ENCODE data around the gene FIGN.

DNA sequence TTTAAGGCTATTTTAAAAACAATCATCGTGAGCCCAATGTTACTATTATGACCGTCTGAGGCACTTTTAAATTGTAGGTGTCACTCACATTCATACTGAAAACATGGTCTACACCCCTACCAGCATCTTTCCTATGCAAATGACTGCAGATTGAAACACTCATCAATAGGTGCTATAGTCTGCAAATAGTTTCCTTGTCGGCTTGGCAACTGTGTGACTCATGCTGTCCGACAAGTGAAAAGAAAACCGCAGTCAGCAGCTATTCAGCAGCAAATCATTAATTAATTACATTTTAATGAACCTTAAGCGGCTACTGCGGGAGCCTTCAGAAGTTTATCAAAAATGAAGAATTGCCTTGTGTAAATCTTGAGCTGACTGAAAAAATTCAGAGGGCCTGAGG is 134.4 kb downstream of the FIGN start:
- TF ChIP-seq, protein P1, sequence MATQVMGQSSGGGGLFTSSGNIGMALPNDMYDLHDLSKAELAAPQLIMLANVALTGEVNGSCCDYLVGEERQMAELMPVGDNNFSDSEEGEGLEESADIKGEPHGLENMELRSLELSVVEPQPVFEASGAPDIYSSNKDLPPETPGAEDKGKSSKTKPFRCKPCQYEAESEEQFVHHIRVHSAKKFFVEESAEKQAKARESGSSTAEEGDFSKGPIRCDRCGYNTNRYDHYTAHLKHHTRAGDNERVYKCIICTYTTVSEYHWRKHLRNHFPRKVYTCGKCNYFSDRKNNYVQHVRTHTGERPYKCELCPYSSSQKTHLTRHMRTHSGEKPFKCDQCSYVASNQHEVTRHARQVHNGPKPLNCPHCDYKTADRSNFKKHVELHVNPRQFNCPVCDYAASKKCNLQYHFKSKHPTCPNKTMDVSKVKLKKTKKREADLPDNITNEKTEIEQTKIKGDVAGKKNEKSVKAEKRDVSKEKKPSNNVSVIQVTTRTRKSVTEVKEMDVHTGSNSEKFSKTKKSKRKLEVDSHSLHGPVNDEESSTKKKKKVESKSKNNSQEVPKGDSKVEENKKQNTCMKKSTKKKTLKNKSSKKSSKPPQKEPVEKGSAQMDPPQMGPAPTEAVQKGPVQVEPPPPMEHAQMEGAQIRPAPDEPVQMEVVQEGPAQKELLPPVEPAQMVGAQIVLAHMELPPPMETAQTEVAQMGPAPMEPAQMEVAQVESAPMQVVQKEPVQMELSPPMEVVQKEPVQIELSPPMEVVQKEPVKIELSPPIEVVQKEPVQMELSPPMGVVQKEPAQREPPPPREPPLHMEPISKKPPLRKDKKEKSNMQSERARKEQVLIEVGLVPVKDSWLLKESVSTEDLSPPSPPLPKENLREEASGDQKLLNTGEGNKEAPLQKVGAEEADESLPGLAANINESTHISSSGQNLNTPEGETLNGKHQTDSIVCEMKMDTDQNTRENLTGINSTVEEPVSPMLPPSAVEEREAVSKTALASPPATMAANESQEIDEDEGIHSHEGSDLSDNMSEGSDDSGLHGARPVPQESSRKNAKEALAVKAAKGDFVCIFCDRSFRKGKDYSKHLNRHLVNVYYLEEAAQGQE (IDR thresholded peaks at IDR 0.05; ENCODE audit: insufficient read depth in 1 of 2, low read depth in 2 of 2, low read length in 2 of 2): no peak
- TF ChIP-seq POLR2AphosphoS5 (IDR thresholded peaks at IDR 0.05; ENCODE audit: low read depth, low read length) (no peak), SIN3A (IDR thresholded peaks at IDR 0.05; ENCODE audit: borderline replicate concordance, insufficient read depth, low read length) (no peak), TAF1 (IDR thresholded peaks at IDR 0.05; ENCODE audit: borderline replicate concordance, insufficient read depth, low read length) (no peak)

Measured in PFSK-1 (cell line).